Astrocyte (in vitro differentiated cells and primary cell): ENCODE data around the gene CCN5.

Experiments used
- EZH2 ChIP-seq: IDR thresholded peaks from 2 replicates; pipeline ENCODE4 v1.6.1; 2012; ENCODE audit warnings: mild to moderate bottlenecking, low read length, inconsistent platforms; ENCODE audit not compliant: insufficient read depth
- TF ChIP-seq, protein P1 (sequence below): IDR thresholded peaks from 2 replicates; pipeline ENCODE4 v1.5.1; 2011; ENCODE audit warnings: low read depth, mild to moderate bottlenecking, inconsistent platforms, low read length, moderate library complexity; ENCODE audit not compliant: insufficient read depth

DNA sequence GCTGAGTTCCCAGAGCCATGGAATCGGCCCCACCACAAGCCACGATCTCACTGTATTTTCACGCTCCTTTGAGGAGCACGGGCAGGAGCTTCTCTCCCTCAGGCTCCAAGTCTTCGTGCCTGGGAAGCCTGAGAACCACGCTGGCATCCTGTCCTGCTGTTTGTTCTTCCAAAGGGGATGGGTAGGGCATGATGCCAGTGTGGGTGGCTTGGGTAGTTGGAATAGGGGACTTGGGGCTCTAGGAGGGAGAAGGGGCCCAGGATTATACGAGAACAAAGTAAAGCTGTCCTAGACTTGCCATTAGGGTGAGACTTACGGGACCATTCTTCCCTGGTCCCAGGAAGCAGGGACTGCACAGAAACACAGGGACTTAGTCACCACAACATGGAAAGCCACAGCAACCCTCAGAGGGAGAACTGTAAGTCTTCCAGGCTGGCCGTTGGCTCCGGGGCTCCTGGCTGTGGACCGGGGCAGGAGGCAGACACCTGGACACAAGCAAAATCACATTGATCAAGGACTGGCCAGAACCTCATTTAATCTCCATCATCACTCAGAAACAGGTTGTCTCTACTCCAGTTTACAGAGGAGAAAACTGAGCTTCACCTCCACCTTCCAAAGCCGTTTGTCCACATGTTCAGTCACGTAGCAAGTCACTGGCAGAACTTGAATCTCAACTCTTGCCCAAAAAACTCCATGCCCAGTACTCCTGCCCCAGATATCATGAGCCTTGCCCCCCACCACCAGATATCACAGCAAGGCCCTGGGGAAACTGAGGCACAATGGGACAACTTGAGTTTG lies 1.3 kb downstream of the CCN5 start:
- TF ChIP-seq EZH2: no peak
- TF ChIP-seq, protein P1, sequence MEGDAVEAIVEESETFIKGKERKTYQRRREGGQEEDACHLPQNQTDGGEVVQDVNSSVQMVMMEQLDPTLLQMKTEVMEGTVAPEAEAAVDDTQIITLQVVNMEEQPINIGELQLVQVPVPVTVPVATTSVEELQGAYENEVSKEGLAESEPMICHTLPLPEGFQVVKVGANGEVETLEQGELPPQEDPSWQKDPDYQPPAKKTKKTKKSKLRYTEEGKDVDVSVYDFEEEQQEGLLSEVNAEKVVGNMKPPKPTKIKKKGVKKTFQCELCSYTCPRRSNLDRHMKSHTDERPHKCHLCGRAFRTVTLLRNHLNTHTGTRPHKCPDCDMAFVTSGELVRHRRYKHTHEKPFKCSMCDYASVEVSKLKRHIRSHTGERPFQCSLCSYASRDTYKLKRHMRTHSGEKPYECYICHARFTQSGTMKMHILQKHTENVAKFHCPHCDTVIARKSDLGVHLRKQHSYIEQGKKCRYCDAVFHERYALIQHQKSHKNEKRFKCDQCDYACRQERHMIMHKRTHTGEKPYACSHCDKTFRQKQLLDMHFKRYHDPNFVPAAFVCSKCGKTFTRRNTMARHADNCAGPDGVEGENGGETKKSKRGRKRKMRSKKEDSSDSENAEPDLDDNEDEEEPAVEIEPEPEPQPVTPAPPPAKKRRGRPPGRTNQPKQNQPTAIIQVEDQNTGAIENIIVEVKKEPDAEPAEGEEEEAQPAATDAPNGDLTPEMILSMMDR: no peak
